IPS-20b (cell line): ENCODE data around the gene CHTOP.

Experiments
- H3K27ac ChIP-seq: one replicate; pipeline ENCODE4 v1.5.1; 2013; ENCODE audit warnings: low read length
- H3K27me3 ChIP-seq: 2 replicates; pipeline ENCODE4 v1.6.1; 2013; ENCODE audit warnings: mild to moderate bottlenecking, low read length, inconsistent platforms; ENCODE audit not compliant: insufficient read depth
- H3K36me3 ChIP-seq: 2 replicates; pipeline ENCODE4 v1.6.1; 2013; ENCODE audit warnings: low read depth, mild to moderate bottlenecking, inconsistent platforms, low read length, moderate library complexity; ENCODE audit not compliant: insufficient read depth
- H3K4me1 ChIP-seq: 2 replicates; pipeline ENCODE4 v1.6.1; 2013; ENCODE audit warnings: mild to moderate bottlenecking, control low read depth, inconsistent platforms, low read length, moderate library complexity; ENCODE audit not compliant: insufficient read depth
- H3K4me3 ChIP-seq: 2 replicates; pipeline ENCODE4 v1.5.1; 2013; ENCODE audit warnings: mild to moderate bottlenecking, low read length, inconsistent platforms
- H3K9ac ChIP-seq: 2 replicates; pipeline ENCODE4 v1.6.1; 2013; ENCODE audit warnings: low read depth, mild to moderate bottlenecking, inconsistent platforms, low read length, moderate library complexity
- H3K9me3 ChIP-seq: 2 replicates; pipeline ENCODE4 v1.6.1; 2013; ENCODE audit warnings: mild to moderate bottlenecking, low read depth, low read length, inconsistent platforms; ENCODE audit not compliant: insufficient read depth

The CHTOP gene

GRCh38 chr1:153614189-153614900, 19.5 kb upstream of the CHTOP start:
- Histone ChIP-seq H3K36me3 (peaks cover 5% of the 10 kb centered on the region; the same call in 1 of the 2 replicates), H3K27ac (no peak overlapping the region)

GRCh38 chr1:153614906-153615305, 19.0 kb upstream of the CHTOP start:
- Histone ChIP-seq H3K9me3 (no peaks in the 10 kb centered on the region), H3K4me1 (peaks cover 12% of the 10 kb centered on the region), H3K27ac (no peak overlapping the region), H3K9ac (no peak overlapping the region), H3K4me3 (no peak overlapping the region), H3K36me3 (peaks cover 5% of the 10 kb centered on the region; the same call in 1 of the 2 replicates), H3K27me3 (no peaks in the 10 kb centered on the region)

More at GRCh38 chr1:153614189-153614900, 19.5 kb upstream of the CHTOP start:
- no peaks in the 10 kb centered on the region for H3K9me3 ChIP-seq
- no peaks in the 10 kb centered on the region for H3K27me3 ChIP-seq
- H3K4me1 ChIP-seq = peaks cover 18% of the 10 kb centered on the region
- H3K4me3 ChIP-seq = no peak overlapping the region
- no peak overlapping the region for H3K9ac ChIP-seq

DNA sequence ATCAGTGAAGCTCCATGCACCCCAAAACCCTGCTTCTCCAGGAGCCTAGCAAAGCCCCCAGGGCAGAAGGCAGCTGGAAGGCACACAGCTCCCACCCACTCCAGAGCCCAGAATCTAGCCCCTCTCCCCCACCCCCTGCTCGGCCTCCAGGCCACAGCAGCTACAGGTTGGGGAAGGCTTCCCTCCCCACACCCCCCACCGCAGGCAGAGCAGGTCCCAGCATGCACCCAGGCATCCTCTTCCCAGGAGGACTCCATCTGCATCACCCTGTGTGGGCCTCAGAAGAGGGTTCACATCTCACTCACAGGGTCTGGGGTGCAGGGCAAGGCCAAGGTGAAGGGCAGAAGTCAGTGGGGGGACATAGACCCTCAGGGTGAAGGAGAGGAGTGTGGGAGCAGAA, 18.5 kb upstream of the CHTOP start:
- no peak overlapping the region for H3K9ac ChIP-seq
- no peak overlapping the region for H3K4me3 ChIP-seq
- H3K27me3 ChIP-seq = no peaks in the 10 kb centered on the region
- peaks cover 10% of the 10 kb centered on the region; the same call in 1 of the 2 replicates for H3K4me1 ChIP-seq
- H3K9me3 ChIP-seq = no peaks in the 10 kb centered on the region
- H3K27ac ChIP-seq = no peak overlapping the region
- H3K36me3 ChIP-seq = peaks cover 8% of the 10 kb centered on the region

GRCh38 chr1:153616144-153616916, 17.5 kb upstream of the CHTOP start, which contains the start of gene S100A14:
S100A14 (minus strand) TSS chr1:153616325; CDS start chr1:153615858, 467 bp downstream.
- Histone ChIP-seq H3K9ac (no peak within 1 kb of the TSS), H3K9me3 (no peaks in the 10 kb centered on the region), H3K4me1 (peaks cover 10% of the 10 kb centered on the region; the same call in 1 of the 2 replicates), H3K27ac (no peak within 1 kb of the TSS), H3K4me3 (no peak within 1 kb of the TSS), H3K36me3 (peaks cover 13% of the 10 kb centered on the region), H3K27me3 (no peaks in the 10 kb centered on the region)

DNA sequence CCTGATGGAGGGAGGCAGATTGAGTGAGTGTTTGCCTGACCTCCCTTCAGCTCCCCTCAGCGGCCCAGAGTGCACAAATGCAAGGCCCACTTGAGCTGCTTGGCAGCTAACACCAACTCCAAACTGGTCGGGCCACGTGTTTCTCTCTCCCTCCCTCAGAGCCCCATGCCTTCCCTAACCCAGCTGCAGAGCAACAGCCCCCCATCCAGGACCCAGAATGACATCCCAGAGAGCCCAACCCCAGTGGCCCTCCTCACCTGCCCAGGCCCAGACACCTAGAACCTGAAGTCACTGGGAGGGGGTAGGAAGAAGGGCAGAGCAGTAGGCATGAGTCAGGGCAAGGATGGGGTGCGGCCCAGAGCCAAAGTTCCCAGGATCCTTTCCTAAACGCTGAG, 17.0 kb upstream of the CHTOP start:
- H3K9me3 ChIP-seq = no peaks in the 10 kb centered on the region
- H3K27me3 ChIP-seq = no peaks in the 10 kb centered on the region
- H3K36me3 ChIP-seq = peaks cover 16% of the 10 kb centered on the region
- H3K9ac ChIP-seq = no peak overlapping the region
- H3K4me3 ChIP-seq = no peak overlapping the region
- no peak overlapping the region for H3K27ac ChIP-seq
- peaks cover 10% of the 10 kb centered on the region; the same call in 1 of the 2 replicates for H3K4me1 ChIP-seq

- Histone ChIP-seq H3K4me1 (peaks cover 5% of the 10 kb centered on the region; the same call in 1 of the 2 replicates), H3K9me3 (no peaks in the 10 kb centered on the region), H3K36me3 (peaks cover 23% of the 10 kb centered on the region), H3K9ac (no peak overlapping the region), H3K27ac (no peak overlapping the region), H3K27me3 (no peaks in the 10 kb centered on the region), H3K4me3 (no peak overlapping the region)
Observed at GRCh38 chr1:153617663-153618062, 16.2 kb upstream of the CHTOP start.

GRCh38 chr1:153619171-153619570, 14.7 kb upstream of the CHTOP start:
- Histone ChIP-seq H3K27ac (no peak overlapping the region), H3K4me3 (no peak overlapping the region), H3K9ac (no peak overlapping the region), H3K27me3 (no peaks in the 10 kb centered on the region), H3K9me3 (no peaks in the 10 kb centered on the region), H3K36me3 (peaks cover 32% of the 10 kb centered on the region), H3K4me1 (peaks cover 13% of the 10 kb centered on the region)

- peak overlapping the region; percentile 15; the same call in 1 of the 2 replicates for H3K9ac ChIP-seq
Observed at GRCh38 chr1:153623101-153623500, 10.8 kb upstream of the CHTOP start.

GRCh38 chr1:153624965-153625611, 8.8 kb upstream of the CHTOP start:
- Histone ChIP-seq H3K9me3 (no peaks in the 10 kb centered on the region), H3K9ac (no peak overlapping the region), H3K36me3 (peaks cover 38% of the 10 kb centered on the region), H3K4me3 (no peak overlapping the region), H3K27ac (no peak overlapping the region), H3K4me1 (peaks cover 20% of the 10 kb centered on the region), H3K27me3 (peaks cover 6% of the 10 kb centered on the region)

More at GRCh38 chr1:153623101-153623500, 10.8 kb upstream of the CHTOP start:
- Histone ChIP-seq H3K4me3 (no peak overlapping the region), H3K36me3 (peaks cover 42% of the 10 kb centered on the region), H3K27me3 (peaks cover 6% of the 10 kb centered on the region), H3K4me1 (peaks cover 20% of the 10 kb centered on the region), H3K27ac (no peak overlapping the region), H3K9me3 (no peaks in the 10 kb centered on the region)

DNA sequence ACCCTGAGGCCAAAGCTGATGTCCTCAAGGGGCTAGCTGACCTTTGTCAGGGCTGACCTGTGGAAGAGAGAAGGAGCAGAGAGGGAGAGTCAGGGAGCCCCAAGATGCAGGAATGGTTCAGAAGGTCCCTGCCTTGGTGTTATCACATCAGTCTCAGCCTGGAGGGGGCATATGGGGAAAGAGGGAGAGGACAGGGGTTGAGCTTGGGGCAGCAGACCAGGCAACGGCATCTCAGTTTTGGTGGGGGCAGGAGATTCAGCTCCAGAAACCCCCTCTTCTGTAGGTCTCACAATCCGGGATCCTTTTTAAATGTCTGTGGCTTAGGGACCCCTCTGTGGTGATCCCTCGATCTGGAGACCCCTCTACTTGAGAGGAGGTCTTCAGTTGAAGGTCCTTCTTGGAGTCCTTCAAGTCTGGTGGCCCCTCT, 7.4 kb upstream of the CHTOP start:
- H3K4me3 ChIP-seq = peak overlapping the region; percentile 82
- H3K9ac ChIP-seq = peak overlapping the region; percentile 83; the same call in 1 of the 2 replicates
- H3K4me1 ChIP-seq = peaks cover 20% of the 10 kb centered on the region
- no peaks in the 10 kb centered on the region for H3K9me3 ChIP-seq
- peaks cover 29% of the 10 kb centered on the region for H3K36me3 ChIP-seq
- H3K27ac ChIP-seq = no peak overlapping the region
- peaks cover 6% of the 10 kb centered on the region for H3K27me3 ChIP-seq

GRCh38 chr1:153626904-153627714, 6.8 kb upstream of the CHTOP start, which contains the start of gene S100A13:
S100A13 (minus strand) TSS chr1:153627505; CDS start chr1:153626472, 1,033 bp downstream.
- Histone ChIP-seq H3K4me3 (peak within 1 kb of the TSS; percentile 82), H3K9me3 (no peaks in the 10 kb centered on the region), H3K27me3 (peaks cover 6% of the 10 kb centered on the region), H3K27ac (no peak within 1 kb of the TSS), H3K4me1 (peaks cover 20% of the 10 kb centered on the region), H3K9ac (peak within 1 kb of the TSS; percentile 83), H3K36me3 (peaks cover 24% of the 10 kb centered on the region)
